DMS114 treated with DMSO at 0.1 percent for 48 hours (cell line): ENCODE measurements around the gene MSMO1.

Source experiments
- DNase-seq: peaks from one replicate; lab custom pipeline; 2025; ENCODE audit not compliant: unreplicated experiment; lab: John Stamatoyannopoulos, UW

MSMO1 gene

GRCh38 chr4:165386328-165386727 is 58.9 kb downstream of the MSMO1 start:
- DNase-seq = no peak

GRCh38 chr4:165388756-165389155 is 61.3 kb downstream of the MSMO1 start:
- no peak for DNase-seq
